Keratinocyte (primary cell): ENCODE results near the gene MTERF4.

Experiments used
- CTCF ChIP-seq, 3 experiments: IDR thresholded peaks in 1 of 3; conservative IDR thresholded peaks in 1 of 3; optimal IDR thresholded peaks in 1 of 3; 2 replicates in 2 of 3; 3 replicates in 1 of 3; pipeline versions ENCODE3 to v1.5.1; 2011; ENCODE audit warnings: low read length in 3 of 3, mild to moderate bottlenecking in 3 of 3, moderate library complexity in 2 of 3, control low read depth in 1 of 3, inconsistent platforms in 1 of 3; ENCODE audit not compliant: insufficient read depth in 2 of 3; ENCODE audit errors: extremely low read depth in 1 of 3
- EZH2 ChIP-seq: IDR thresholded peaks from one replicate; pipeline ENCODE4 v1.6.1; 2012; ENCODE audit warnings: inconsistent platforms, mild to moderate bottlenecking, low read length, moderate library complexity

- no peak for TF ChIP-seq EZH2
- no peak for TF ChIP-seq CTCF (optimal IDR thresholded peaks at IDR 0.05 in 1 of 3, IDR thresholded peaks at IDR 0.05 in 1 of 3, conservative IDR thresholded peaks at IDR 0.05 in 1 of 3; ENCODE audit: extremely low read depth in 1 of 3, insufficient read depth in 2 of 3, low read length in 3 of 3)
Measured at GRCh38 chr2:241063093-241063551, 39.0 kb downstream of the MTERF4 start.
